Measurements from ENCODE around the gene MAP4K2.

GRCh38 chr11:64804346-64805210, 1.6 kb upstream of the MAP4K2 start:
- TF ChIP-seq CTCF (IDR thresholded peaks at IDR 0.05 in 4 of 5, conservative IDR thresholded peaks at IDR 0.05 in 1 of 5): no peak
- TF ChIP-seq POLR2A (IDR thresholded peaks at IDR 0.05): no peak
